CD14-positive monocyte (primary cell): Measurements from ENCODE around the gene PLAGL2. TPM values are rescaled to one million over a fixed set of nuclear protein-coding genes. Genes with fewer than 3 reads are reported as not detected.
A peak's percentile ranks its signal among the peaks of the same experiment; 100 is the strongest.

Experiments used
- DNase-seq, 3 donors: peaks; one replicate each; pipeline ENCODE4 v3.0.0-alpha.2; 2011 to 2022
- H2AFZ ChIP-seq: 2 replicates; pipeline ENCODE4 v1.6.0; 2012; ENCODE audit warnings: mild to moderate bottlenecking, low read depth, low read length, inconsistent platforms; ENCODE audit not compliant: insufficient read depth, poor library complexity, severe bottlenecking
- H3K27ac ChIP-seq, 2 donors: 1 replicate in 1 of 2; 2 replicates in 1 of 2; pipeline ENCODE4 v1.5.1; 2012 to 2013; ENCODE audit warnings: low read length in 2 of 2, control low read depth in 1 of 2, inconsistent platforms in 1 of 2, low read depth in 1 of 2, mild to moderate bottlenecking in 1 of 2
- H3K27me3 ChIP-seq, 2 donors: one replicate each; pipeline versions ENCODE4 v1.6.0 to v1.6.1; 2011 to 2013; ENCODE audit warnings: low read length in 2 of 2; ENCODE audit not compliant: control insufficient read depth in 2 of 2, insufficient read depth in 2 of 2
- H3K36me3 ChIP-seq, 2 donors: replicated peaks in 1 of 2; 1 replicate in 1 of 2; 2 replicates in 1 of 2; pipeline versions ENCODE4 v1.5.1 to v1.6.1; 2012 to 2013; ENCODE audit warnings: low read length in 2 of 2, control low read depth in 1 of 2, inconsistent platforms in 1 of 2, mild to moderate bottlenecking in 1 of 2; ENCODE audit not compliant: insufficient read depth in 2 of 2, control insufficient read depth in 1 of 2
- H3K4me1 ChIP-seq, 2 donors: 1 replicate in 1 of 2; 2 replicates in 1 of 2; pipeline versions ENCODE4 v1.5.1 to v1.6.1; 2012 to 2013; ENCODE audit warnings: low read length in 2 of 2, control low read depth in 1 of 2, inconsistent platforms in 1 of 2, mild to moderate bottlenecking in 1 of 2, moderate library complexity in 1 of 2; ENCODE audit not compliant: insufficient read depth in 2 of 2, control insufficient read depth in 1 of 2
- H3K4me2 ChIP-seq: replicated peaks from 2 replicates; pipeline ENCODE3; 2012; ENCODE audit warnings: low read length, moderate library complexity, mild to moderate bottlenecking; ENCODE audit not compliant: poor library complexity, severe bottlenecking; ENCODE audit errors: extremely low read depth
- H3K4me3 ChIP-seq, 3 experiments: fragments of 200-600 bp in 1 of 3; sonication (generic) in 1 of 3; replicated peaks in 1 of 3; 1 replicate in 2 of 3; 2 replicates in 1 of 3; pipeline ENCODE4 v1.5.1; 2011 to 2013; ENCODE audit warnings: low read length in 3 of 3, mild to moderate bottlenecking in 3 of 3, control low read depth in 2 of 3, low read depth in 2 of 3, inconsistent platforms in 1 of 3, moderate library complexity in 1 of 3
- H3K79me2 ChIP-seq: 2 replicates; pipeline ENCODE4 v1.6.0; 2012; ENCODE audit warnings: mild to moderate bottlenecking, control low read depth, inconsistent platforms, low read length, moderate library complexity; ENCODE audit not compliant: insufficient read depth
- H3K9ac ChIP-seq: 2 replicates; pipeline ENCODE4 v1.6.0; 2017; ENCODE audit warnings: low read length, mild to moderate bottlenecking; ENCODE audit not compliant: insufficient read depth, poor library complexity, severe bottlenecking
- H3K9me3 ChIP-seq, 2 donors: replicated peaks in 1 of 2; 1 replicate in 1 of 2; 2 replicates in 1 of 2; pipeline versions ENCODE4 v1.5.1 to v1.6.1; 2012 to 2013; ENCODE audit warnings: low read length in 2 of 2, control low read depth in 1 of 2; ENCODE audit not compliant: control insufficient read depth in 1 of 2, insufficient read depth in 1 of 2
- H4K20me1 ChIP-seq: 2 replicates; pipeline ENCODE4 v1.6.0; 2012; ENCODE audit warnings: mild to moderate bottlenecking, low read length, control low read depth, moderate library complexity; ENCODE audit not compliant: insufficient read depth
- H3K27ac Mint-ChIP-seq, 7 donors: one replicate each; pipeline ENCODE4 v1.8.0; 2020; ENCODE audit warnings: mild to moderate bottlenecking in 7 of 7, mixed read lengths in 7 of 7, moderate library complexity in 6 of 7, inconsistent platforms in 2 of 7
- H3K27me3 Mint-ChIP-seq, 3 donors: one replicate each; pipeline ENCODE4 v1.8.0; 2021 to 2022; ENCODE audit warnings: low read depth in 3 of 3, mild to moderate bottlenecking in 3 of 3, mixed read lengths in 3 of 3, moderate library complexity in 3 of 3, inconsistent platforms in 1 of 3
- H3K36me3 Mint-ChIP-seq, 2 donors: one replicate each; pipeline ENCODE4 v1.8.0; 2020; ENCODE audit warnings: mixed read lengths in 2 of 2, inconsistent platforms in 1 of 2, mild to moderate bottlenecking in 1 of 2
- H3K4me1 Mint-ChIP-seq: one replicate; pipeline ENCODE4 v1.8.0; 2020; ENCODE audit warnings: mild to moderate bottlenecking, mixed read lengths
- H3K4me3 Mint-ChIP-seq, 2 donors: one replicate each; pipeline ENCODE4 v1.8.0; 2020; ENCODE audit warnings: mild to moderate bottlenecking in 2 of 2, mixed read lengths in 2 of 2, moderate library complexity in 1 of 2
- H3K9me3 Mint-ChIP-seq, 7 donors: one replicate each; pipeline ENCODE4 v1.8.0; 2020 to 2022; ENCODE audit warnings: mixed read lengths in 7 of 7, mild to moderate bottlenecking in 6 of 7, moderate library complexity in 6 of 7, inconsistent platforms in 2 of 7
- WGBS: methylation state at CpG from one replicate; pipeline ENCODE4 v1.1.5; 2013; ENCODE audit warnings: missing lambda C conversion rate; ENCODE audit not compliant: insufficient coverage; 5-methylcytosine and 5-hydroxymethylcytosine counted together
- intact Hi-C, 2 donors: fragments of 100-400 bp; cut with micrococcal nuclease; formaldehyde crosslinking; loops; one replicate each; pipeline versions ENCODE4 v1.15.0 to v1.15.1; 2023
- polyA plus RNA-seq, 3 donors: library from polyadenylated mRNA; depleted of rRNA in 1 of 3; unstranded in 2 of 3; stranded (reverse) in 1 of 3; fragments of 300-500 nt in 2 of 3; fragments of >200 nt in 1 of 3; fragmentation: Illumina TruSeq in 2 of 3; gene quantifications; 1 replicate in 2 of 3; 2 replicates in 1 of 3; pipeline ENCODE4 v1.2.3, GENCODE V29; 2012 to 2021
- TF ChIP-seq, protein P1 (sequence below): fragments of 200-600 bp; IDR thresholded peaks from one replicate; pipeline ENCODE4 v1.8.0; 2022; ENCODE audit warnings: antibody characterized with exemption, mild to moderate bottlenecking

Gene PLAGL2
- polyA plus RNA-seq, 3 donors, result 6.2 to 31.7 (median 14.7) TPM

- Histone ChIP-seq H3K36me3 (no peaks in the 10 kb centered on the region), H3K9ac (no peak overlapping the region), H3K27ac (no peak overlapping the region), H3K79me2 (no peaks in the 10 kb centered on the region), H3K4me3 (no peak overlapping the region), H2AFZ (no peak overlapping the region), H3K4me1 (peaks cover 6 to 11% of the 10 kb centered on the region in 2 donors), H3K27me3 (no peaks in the 10 kb centered on the region), H4K20me1 (no peaks in the 10 kb centered on the region), H3K9me3 (no peaks in the 10 kb centered on the region), H3K4me2 (no peak overlapping the region)
- DNase-seq, result no peak
- Mint-ChIP-seq H3K27ac (peak overlapping the region in 1 of 7 donors; percentile 21), H3K4me3 (no peak overlapping the region), H3K36me3 (peaks cover 2 to 6% of the 10 kb centered on the region in 2 donors), H3K27me3 (peaks cover 2 to 7% (median 6%) of the 10 kb centered on the region in 3 donors), H3K4me1 (peaks cover 12% of the 10 kb centered on the region), H3K9me3 (peaks cover 0 to 3% (median 0%) of the 10 kb centered on the region in 7 donors)
- WGBS, result 94% methylated on average over 8 of the region's 10 CpGs
- intact Hi-C loops, result no loop called here
- TF ChIP-seq, protein P1, sequence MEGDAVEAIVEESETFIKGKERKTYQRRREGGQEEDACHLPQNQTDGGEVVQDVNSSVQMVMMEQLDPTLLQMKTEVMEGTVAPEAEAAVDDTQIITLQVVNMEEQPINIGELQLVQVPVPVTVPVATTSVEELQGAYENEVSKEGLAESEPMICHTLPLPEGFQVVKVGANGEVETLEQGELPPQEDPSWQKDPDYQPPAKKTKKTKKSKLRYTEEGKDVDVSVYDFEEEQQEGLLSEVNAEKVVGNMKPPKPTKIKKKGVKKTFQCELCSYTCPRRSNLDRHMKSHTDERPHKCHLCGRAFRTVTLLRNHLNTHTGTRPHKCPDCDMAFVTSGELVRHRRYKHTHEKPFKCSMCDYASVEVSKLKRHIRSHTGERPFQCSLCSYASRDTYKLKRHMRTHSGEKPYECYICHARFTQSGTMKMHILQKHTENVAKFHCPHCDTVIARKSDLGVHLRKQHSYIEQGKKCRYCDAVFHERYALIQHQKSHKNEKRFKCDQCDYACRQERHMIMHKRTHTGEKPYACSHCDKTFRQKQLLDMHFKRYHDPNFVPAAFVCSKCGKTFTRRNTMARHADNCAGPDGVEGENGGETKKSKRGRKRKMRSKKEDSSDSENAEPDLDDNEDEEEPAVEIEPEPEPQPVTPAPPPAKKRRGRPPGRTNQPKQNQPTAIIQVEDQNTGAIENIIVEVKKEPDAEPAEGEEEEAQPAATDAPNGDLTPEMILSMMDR, result no peak
Observed at GRCh38 chr20:32184961-32185603, 22.5 kb downstream of the PLAGL2 start.

GRCh38 chr20:32183947-32184635, 23.5 kb downstream of the PLAGL2 start:
- no peaks in the 10 kb centered on the region for H3K79me2 ChIP-seq
- no peak overlapping the region for H3K4me2 ChIP-seq
- Mint-ChIP-seq H3K9me3 (peaks cover 0 to 3% (median 0%) of the 10 kb centered on the region in 7 donors), H3K4me1 (peaks cover 5% of the 10 kb centered on the region), H3K27me3 (peaks cover 0 to 7% (median 3%) of the 10 kb centered on the region in 3 donors), H3K36me3 (peaks cover 2 to 4% of the 10 kb centered on the region in 2 donors), H3K4me3 (no peak overlapping the region), H3K27ac (no peak overlapping the region)
- no peak overlapping the region for H2AFZ ChIP-seq
- WGBS, result 98% methylated on average over 3 of the region's 4 CpGs
- no peak overlapping the region for H3K9ac ChIP-seq
- TF ChIP-seq, protein P1, result no peak
- intact Hi-C loops, result no loop called here
- H3K9me3 ChIP-seq, result no peaks in the 10 kb centered on the region
- H3K27ac ChIP-seq, result no peak overlapping the region
- no peaks in the 10 kb centered on the region for H3K27me3 ChIP-seq
- no peak for DNase-seq
- no peaks in the 10 kb centered on the region for H4K20me1 ChIP-seq
- no peaks in the 10 kb centered on the region for H3K36me3 ChIP-seq
- no peak overlapping the region for H3K4me3 ChIP-seq
- H3K4me1 ChIP-seq, result peaks cover 0 to 1% of the 10 kb centered on the region in 2 donors
